ENCODE measurements around the gene PPFIA2.

GRCh38 chr12:81533054-81533453, 226.1 kb downstream of the PPFIA2 start:
- TF ChIP-seq CTCF (conservative IDR thresholded peaks at IDR 0.05; ENCODE audit: low read length), result no peak
- TF ChIP-seq EZH2phosphoT487 (IDR thresholded peaks at IDR 0.05; ENCODE audit: borderline replicate concordance), result no peak

Data from Loucy (cell line).